Stimulated activated CD4-positive, alpha-beta T cell treated with anti-CD3 and anti-CD28 coated beads, Interleukin-15, amount 100 ng/mL, for 24 hours (primary cell): Measurements from ENCODE around the gene RPS19.
"Not testable (repeated sequence)": the region's sequence is repeated elsewhere in the genome, so short reads cannot be mapped to it uniquely, and the experiment has no call there.

ENCODE experiments used
- DNase-seq: peaks from one replicate; pipeline ENCODE4 v3.0.0-alpha.2; 2020

Gene RPS19

GRCh38 chr19:41903193-41903953 lies 43.3 kb downstream of the RPS19 start:
- no peak for DNase-seq

- DNase-seq = no peak
Observed at GRCh38 chr19:41904118-41904870, 44.2 kb downstream of the RPS19 start.

- DNase-seq = no peak
Observed at GRCh38 chr19:41905273-41906002, 45.4 kb downstream of the RPS19 start.

- DNase-seq = no peak
Observed at GRCh38 chr19:41906271-41906670, 46.2 kb downstream of the RPS19 start.

- no peak for DNase-seq
Observed at GRCh38 chr19:41906916-41907680, 47.0 kb downstream of the RPS19 start.

DNA sequence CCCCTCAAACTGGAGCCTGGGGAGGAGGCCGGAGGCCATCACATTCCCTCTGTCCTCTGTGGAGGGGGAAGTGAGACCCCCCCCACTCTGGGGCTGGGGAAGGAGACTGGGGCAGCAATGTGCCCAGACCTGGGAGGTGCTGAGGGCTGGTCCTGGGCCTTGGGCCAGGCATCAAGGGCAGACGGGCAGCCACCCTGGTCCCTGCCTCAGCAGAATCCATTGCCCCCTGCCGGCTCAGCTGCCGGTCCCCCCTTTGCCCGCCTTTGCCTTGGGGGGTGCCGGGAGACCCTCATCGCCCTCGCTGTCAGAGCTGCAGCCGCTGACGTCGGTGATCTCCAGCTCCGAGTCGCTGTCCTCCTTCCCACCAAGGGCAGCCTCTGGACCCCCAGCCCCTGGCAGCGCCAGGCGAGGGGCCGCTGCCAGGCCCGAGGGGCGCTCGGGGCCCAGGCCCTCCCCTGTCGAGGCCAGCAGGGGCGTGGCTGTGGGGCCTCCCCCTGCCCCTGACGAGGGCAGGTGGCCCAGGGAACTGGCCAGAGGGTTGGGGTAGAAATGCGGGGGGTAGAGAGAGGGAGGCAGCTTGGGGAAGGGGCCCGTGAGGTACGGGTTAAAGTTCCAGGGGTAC lies 48.0 kb downstream of the RPS19 start:
- no peak for DNase-seq

DNA sequence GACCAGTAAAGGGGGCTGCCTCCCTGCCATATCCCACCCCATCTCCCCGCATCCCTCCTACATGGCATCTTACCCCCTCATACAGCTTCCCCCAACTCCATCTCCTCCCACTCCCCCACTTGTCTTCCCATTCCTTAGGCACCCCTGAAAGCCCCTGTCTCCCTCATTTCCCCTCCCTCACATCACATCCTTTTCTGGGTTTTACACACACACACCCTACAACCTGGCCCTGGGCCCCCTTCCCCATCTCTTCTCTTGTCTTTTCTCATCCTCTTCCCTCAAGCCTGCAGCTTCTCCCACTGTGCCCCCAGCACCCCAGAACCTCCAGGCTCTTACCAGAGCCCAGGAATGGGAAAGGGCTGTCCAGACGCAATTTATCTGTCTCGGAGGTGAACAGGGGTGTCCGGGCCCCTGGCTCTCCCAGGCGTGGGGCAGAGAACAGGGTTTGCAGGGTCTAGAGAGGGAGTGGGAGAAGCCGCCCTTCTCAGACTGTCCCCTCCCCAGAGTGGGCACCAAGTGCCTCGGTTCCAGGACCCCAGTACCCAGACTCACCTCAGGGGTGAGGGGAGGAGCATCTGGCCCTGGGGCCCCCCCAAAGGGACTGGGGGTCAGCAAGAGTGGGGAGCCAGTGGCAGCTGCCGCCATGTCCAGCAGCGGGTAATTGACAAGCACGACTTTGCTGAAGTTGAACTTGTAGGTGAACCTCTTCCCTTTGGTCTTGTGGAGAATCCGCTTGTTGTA lies 48.8 kb downstream of the RPS19 start:
- no peak for DNase-seq

DNA sequence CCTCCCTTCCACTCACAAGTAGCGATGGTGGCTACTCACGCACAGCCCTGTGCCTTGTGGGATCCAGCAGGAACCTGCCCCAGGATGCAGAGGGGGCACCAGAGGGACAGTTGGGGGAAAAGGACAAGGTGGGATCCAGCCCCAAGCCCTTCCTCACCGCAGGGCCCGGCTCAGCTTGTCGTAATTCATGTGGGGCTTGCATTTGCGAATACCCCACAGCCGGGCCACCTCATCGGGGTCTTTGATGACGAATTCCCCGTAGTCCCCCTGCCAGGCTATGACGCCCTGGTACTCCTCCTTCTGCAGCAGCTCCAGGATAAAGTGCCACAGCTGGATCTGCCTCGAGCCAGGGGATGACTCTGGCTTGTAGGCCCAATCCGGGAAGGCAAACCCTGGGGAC lies 49.7 kb downstream of the RPS19 start:
- DNase-seq = no peak

- no peak for DNase-seq
Observed at GRCh38 chr19:41910240-41910991, 50.4 kb downstream of the RPS19 start.

- DNase-seq = no peak
Observed at GRCh38 chr19:41910992-41911888, 51.2 kb downstream of the RPS19 start.

- no peak for DNase-seq
Observed at GRCh38 chr19:41911889-41912731, 52.1 kb downstream of the RPS19 start.

GRCh38 chr19:41912899-41913537 lies 53.0 kb downstream of the RPS19 start:
- DNase-seq = peak; percentile 47

DNA sequence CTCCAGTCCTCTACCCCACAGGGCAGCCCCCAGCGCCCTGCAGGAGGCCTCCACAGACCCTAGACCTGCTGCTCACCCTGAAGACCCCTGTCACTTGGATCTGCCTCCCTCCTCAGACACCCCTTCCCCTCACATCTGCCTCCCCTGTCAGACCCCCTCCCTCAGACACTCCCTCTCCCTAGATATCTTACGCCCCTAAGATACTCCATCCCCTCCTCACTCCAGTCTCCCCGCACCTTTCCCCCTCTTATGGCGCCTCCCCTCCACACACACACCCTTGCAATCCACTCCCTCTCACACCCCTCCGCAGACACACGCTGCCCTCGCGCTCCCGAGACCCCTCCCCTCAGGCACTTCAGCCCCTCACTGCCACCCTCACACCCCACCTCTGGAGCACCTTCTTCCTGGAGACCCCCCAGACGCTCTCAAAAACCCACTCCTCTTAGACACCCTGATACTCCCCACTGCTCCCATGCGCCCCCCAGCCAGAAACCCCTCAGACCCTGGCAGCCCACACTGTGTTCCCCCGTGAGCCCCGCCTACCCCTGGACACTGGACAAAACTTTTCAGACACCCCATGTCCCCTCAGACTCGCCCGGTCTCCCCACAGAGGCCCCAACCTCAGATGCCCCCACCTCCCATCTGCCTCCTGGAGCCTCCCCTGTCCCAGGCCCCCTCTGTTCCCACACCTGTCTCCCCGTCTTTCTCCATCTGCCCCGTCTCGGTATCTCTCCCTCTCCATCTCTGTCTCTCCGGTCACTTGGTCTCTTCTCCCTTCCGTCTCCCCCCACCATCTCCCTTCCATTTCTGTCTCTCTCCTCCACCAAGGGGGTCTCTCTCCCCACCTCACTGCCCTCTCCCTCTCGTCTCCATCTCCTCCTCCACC lies 53.7 kb downstream of the RPS19 start:
- DNase-seq = no peak

GRCh38 chr19:41914424-41914834 lies 54.4 kb downstream of the RPS19 start:
- not testable (repeated sequence) for DNase-seq

GRCh38 chr19:41915021-41915775 lies 55.1 kb downstream of the RPS19 start:
- no peak for DNase-seq

GRCh38 chr19:41915776-41916414 lies 55.8 kb downstream of the RPS19 start:
- DNase-seq = no peak
